Lower leg skin (tissue), 3 donors: ENCODE data around the gene GPRC5D.

Experiments
- CTCF ChIP-seq, 3 donors: fragments of 450-650 bp; IDR thresholded peaks; one replicate each; pipeline ENCODE4 v1.5.1; 2016; ENCODE audit warnings: antibody characterized with exemption in 3 of 3, mild to moderate bottlenecking in 3 of 3, moderate library complexity in 2 of 3
- POLR2A ChIP-seq, 2 donors: fragments of 450-650 bp; IDR thresholded peaks; one replicate each; pipeline ENCODE4 v1.6.1; 2016 to 2017; ENCODE audit warnings: antibody characterized with exemption in 2 of 2, mild to moderate bottlenecking in 1 of 2, moderate library complexity in 1 of 2

DNA sequence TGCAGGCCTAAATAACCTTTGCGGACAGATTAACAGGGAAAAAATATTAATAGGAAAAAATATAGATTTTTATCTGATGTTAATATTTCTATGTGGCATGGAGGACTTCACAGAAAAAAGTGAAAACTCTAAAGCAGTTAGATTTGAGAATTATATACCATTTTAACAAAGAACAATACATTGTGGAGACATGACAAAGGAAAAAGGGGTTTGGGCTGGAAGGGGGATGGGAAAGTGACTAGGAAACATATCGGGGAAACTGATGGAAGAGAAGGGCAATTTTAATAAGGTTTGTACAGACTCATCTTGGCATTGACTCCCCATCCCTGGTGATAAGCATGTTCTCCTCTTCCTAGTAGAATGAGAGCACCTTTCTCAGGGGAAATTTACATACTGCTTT, 21.0 kb upstream of the GPRC5D start:
- no peak for TF ChIP-seq CTCF (IDR thresholded peaks at IDR 0.05)
- TF ChIP-seq POLR2A (IDR thresholded peaks at IDR 0.05), result no peak
